Peyer's patch (tissue), 4 donors: ENCODE measurements around the gene DNAH14.

Source experiments
- CTCF ChIP-seq, 6 experiments: fragments of 450-650 bp in 4 of 6; fragments of 200-600 bp in 2 of 6; sonication (generic) in 1 of 6; IDR thresholded peaks; one replicate each; pipeline ENCODE4 v1.5.1; 2017 to 2019; ENCODE audit warnings: antibody characterized with exemption in 6 of 6, mild to moderate bottlenecking in 3 of 6, moderate library complexity in 1 of 6
- POLR2A ChIP-seq, 2 donors: fragments of 450-650 bp; IDR thresholded peaks; one replicate each; pipeline ENCODE4 v1.5.1; 2017; ENCODE audit warnings: antibody characterized with exemption in 2 of 2, mild to moderate bottlenecking in 2 of 2, moderate library complexity in 2 of 2

GRCh38 chr1:225446595-225446960 is 517.1 kb downstream of the DNAH14 start:
- TF ChIP-seq POLR2A (IDR thresholded peaks at IDR 0.05) (no peak), CTCF (IDR thresholded peaks at IDR 0.05) (no peak)
